SU-DHL-6 (cell line): ENCODE measurements around the gene PREX1.

Experiments used
- H2AFZ ChIP-seq: fragments of 200-600 bp; sonication (generic); 2 replicates; pipeline ENCODE4 v1.6.1; 2014; ENCODE audit warnings: low read depth, mild to moderate bottlenecking, moderate library complexity, mixed read lengths, antibody characterized with exemption, low read length; ENCODE audit not compliant: severe bottlenecking
- H3F3A ChIP-seq: fragments of 200-600 bp; shearing (Covaris generic); 2 replicates; pipeline ENCODE4 v1.6.0; 2016; ENCODE audit warnings: antibody characterized with exemption, mild to moderate bottlenecking; ENCODE audit not compliant: insufficient read depth
- H3K27ac ChIP-seq: fragments of 200-600 bp; sonication (generic); 2 replicates; pipeline ENCODE4 v1.5.1; 2016; ENCODE audit warnings: low read depth, mild to moderate bottlenecking, low read length, moderate library complexity, mixed read lengths
- H3K27me3 ChIP-seq: fragments of 200-600 bp; sonication (generic), shearing (Covaris generic); 2 replicates; pipeline ENCODE4 v1.6.0; 2014; ENCODE audit warnings: mild to moderate bottlenecking, low read length
- H3K36me3 ChIP-seq: fragments of 200-600 bp; sonication (generic); 2 replicates; pipeline ENCODE4 v1.6.1; 2014; ENCODE audit warnings: mild to moderate bottlenecking, low read length, mixed read lengths
- H3K4me2 ChIP-seq: fragments of 300-600, 200-600 bp; shearing (Covaris generic), sonication (generic); 2 replicates; pipeline ENCODE4 v1.6.0; 2014; ENCODE audit warnings: low read length, low read depth, mild to moderate bottlenecking; ENCODE audit not compliant: poor library complexity, severe bottlenecking
- H3K4me3 ChIP-seq: fragments of 200-600 bp; sonication (generic); 2 replicates; pipeline ENCODE4 v1.5.1; 2014; ENCODE audit warnings: antibody characterized with exemption, low read length, mild to moderate bottlenecking, mixed read lengths; ENCODE audit not compliant: insufficient read depth, poor library complexity, severe bottlenecking
- H3K79me2 ChIP-seq: fragments of 200-600 bp; sonication (generic); 2 replicates; pipeline ENCODE4 v1.6.1; 2014; ENCODE audit warnings: mild to moderate bottlenecking, low read length, moderate library complexity; ENCODE audit not compliant: insufficient read depth
- H3K9ac ChIP-seq: fragments of 200-600 bp; sonication (generic); 2 replicates; pipeline ENCODE4 v1.7.0; 2014; ENCODE audit warnings: mild to moderate bottlenecking, low read length
- H3K9me2 ChIP-seq: fragments of 200-600 bp; sonication (generic); replicated peaks from 2 replicates; pipeline ENCODE4 v1.6.1; 2014; ENCODE audit warnings: low read length; ENCODE audit not compliant: insufficient read depth
- H3K9me3 ChIP-seq: fragments of 200-600 bp; sonication (generic); 2 replicates; pipeline ENCODE4 v1.6.1; 2014; ENCODE audit warnings: low read length, mixed read lengths; ENCODE audit not compliant: insufficient read depth
- H4K20me1 ChIP-seq: fragments of 200-600 bp; sonication (generic); 2 replicates; pipeline ENCODE4 v1.6.1; 2014; ENCODE audit warnings: low read depth, mild to moderate bottlenecking, antibody characterized with exemption, low read length, moderate library complexity, mixed read lengths
- CTCF ChIP-seq: fragments of 200-600 bp; sonication (generic); IDR thresholded peaks from one replicate; pipeline ENCODE4 v1.5.1; 2017; ENCODE audit warnings: antibody characterized with exemption, mild to moderate bottlenecking, low read length, moderate library complexity; ENCODE audit not compliant: insufficient read depth, poor library complexity, severe bottlenecking
- EZH2phosphoT487 ChIP-seq: fragments of 200-600 bp; sonication (generic), shearing (Covaris generic); conservative IDR thresholded peaks from 2 replicates; pipeline ENCODE4 v1.6.1; 2018; ENCODE audit warnings: mild to moderate bottlenecking, antibody characterized with exemption, low read length, moderate library complexity, mixed read lengths

Gene PREX1

DNA sequence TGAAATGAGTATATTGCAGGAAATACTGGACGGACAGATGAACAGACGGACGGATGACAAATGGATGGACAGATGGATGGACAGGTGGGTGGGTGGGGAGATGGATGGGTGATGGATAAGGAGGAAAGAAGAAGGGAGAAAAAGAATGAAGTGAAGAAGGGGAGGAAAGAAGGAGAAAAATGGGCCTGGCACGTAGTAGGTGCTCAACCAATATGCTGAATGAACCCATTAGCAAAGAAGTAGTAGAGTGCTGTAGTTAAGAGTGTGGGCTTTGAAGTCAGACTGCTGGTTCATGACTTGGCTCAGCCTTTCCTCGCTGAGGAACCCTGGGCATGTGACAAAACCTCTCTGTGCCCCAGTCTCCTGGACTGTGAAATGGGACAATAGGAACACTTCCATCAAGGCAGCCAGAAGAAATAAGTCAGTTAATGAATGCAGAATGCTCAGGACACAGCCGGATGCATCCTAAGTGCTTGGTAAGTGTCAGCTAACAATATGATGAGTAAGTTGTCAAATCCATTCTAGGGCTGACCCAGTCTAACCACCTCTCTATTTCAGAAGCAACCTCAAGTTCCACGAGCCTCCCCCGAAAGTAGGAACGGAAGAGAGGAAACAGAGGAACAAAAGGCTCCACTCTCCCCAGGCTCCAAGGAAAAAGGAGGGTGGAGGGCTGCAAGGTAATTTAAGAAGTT is 37.9 kb downstream of the PREX1 start:
- Histone ChIP-seq H3K27me3 (no peaks in the 10 kb centered on the region), H3K36me3 (no peaks in the 10 kb centered on the region), H2AFZ (no peak overlapping the region), H3K4me3 (no peak overlapping the region), H3F3A (no peaks in the 10 kb centered on the region), H3K9ac (no peak overlapping the region), H4K20me1 (no peaks in the 10 kb centered on the region), H3K4me2 (no peak overlapping the region), H3K9me3 (no peaks in the 10 kb centered on the region), H3K79me2 (no peaks in the 10 kb centered on the region), H3K9me2 (no peaks in the 10 kb centered on the region), H3K27ac (no peak overlapping the region)
- no peak for TF ChIP-seq CTCF
- TF ChIP-seq EZH2phosphoT487 = no peak

DNA sequence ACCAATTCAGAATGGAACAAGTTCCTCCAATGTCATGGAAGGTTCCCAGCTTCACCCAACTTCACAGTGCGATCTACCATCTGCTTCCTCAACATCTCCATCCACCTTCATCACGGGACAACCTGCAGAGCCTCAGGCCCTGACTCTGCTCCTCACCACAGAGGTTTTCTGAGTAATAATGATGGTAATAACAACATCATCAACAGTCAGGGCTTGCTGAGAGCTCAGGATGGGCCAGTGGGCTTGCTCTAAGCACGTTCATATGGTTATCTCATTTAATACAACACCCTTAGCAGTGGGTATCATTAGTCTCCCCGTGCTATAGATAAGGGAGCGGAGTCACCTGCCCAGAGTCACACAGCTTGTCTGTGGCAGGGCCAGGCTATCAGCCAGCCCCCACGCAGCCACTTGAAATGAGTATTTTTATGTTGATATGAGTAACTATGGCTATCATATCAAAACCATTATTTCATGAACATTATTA is 38.6 kb downstream of the PREX1 start:
- TF ChIP-seq EZH2phosphoT487 = no peak
- no peak for TF ChIP-seq CTCF
- Histone ChIP-seq H3K27me3 (no peaks in the 10 kb centered on the region), H3K4me2 (no peak overlapping the region), H3K27ac (no peak overlapping the region), H3K9me3 (no peaks in the 10 kb centered on the region), H3K9ac (no peak overlapping the region), H4K20me1 (no peaks in the 10 kb centered on the region), H3K9me2 (no peaks in the 10 kb centered on the region), H3K36me3 (no peaks in the 10 kb centered on the region), H3K4me3 (no peak overlapping the region), H2AFZ (no peak overlapping the region), H3K79me2 (no peaks in the 10 kb centered on the region), H3F3A (no peaks in the 10 kb centered on the region)

- no peaks in the 10 kb centered on the region for H3K79me2 ChIP-seq
- H3K27me3 ChIP-seq = no peaks in the 10 kb centered on the region
- H2AFZ ChIP-seq = no peak overlapping the region
- no peaks in the 10 kb centered on the region for H4K20me1 ChIP-seq
- no peaks in the 10 kb centered on the region for H3K36me3 ChIP-seq
- no peaks in the 10 kb centered on the region for H3F3A ChIP-seq
- no peaks in the 10 kb centered on the region for H3K9me3 ChIP-seq
- no peaks in the 10 kb centered on the region for H3K9me2 ChIP-seq
- H3K4me2 ChIP-seq = no peak overlapping the region
- TF ChIP-seq EZH2phosphoT487 = no peak
- no peak for TF ChIP-seq CTCF
- H3K4me3 ChIP-seq = no peak overlapping the region
- no peak overlapping the region for H3K9ac ChIP-seq
- no peak overlapping the region for H3K27ac ChIP-seq
Observed at GRCh38 chr20:48788486-48789072, 39.2 kb downstream of the PREX1 start.
